ENCODE results near the gene ATP6V0D1. TPM values are rescaled to one million over a fixed set of nuclear protein-coding genes. Genes with fewer than 3 reads are reported as not detected.

Gene ATP6V0D1
- total RNA-seq, 1 donor, result 158 TPM

GRCh38 chr16:67483731-67484525 is 3.0 kb upstream of the ATP6V0D1 start:
- no peak overlapping the region for H2AFZ ChIP-seq (ENCODE audit: low read length)
- H3K4me3 ChIP-seq (ENCODE audit: insufficient read depth, low read length), result no peak overlapping the region
- peaks cover 34% of the 10 kb centered on the region for H3K79me2 ChIP-seq (ENCODE audit: insufficient read depth, low read length)
- peaks cover 14% of the 10 kb centered on the region for H3K4me1 ChIP-seq (ENCODE audit: insufficient read depth, low read length)
- no peaks in the 10 kb centered on the region for H3K36me3 ChIP-seq (ENCODE audit: insufficient read depth, low read length)
- no peak overlapping the region for H3K4me2 ChIP-seq (ENCODE audit: insufficient read depth, low read length)
- no peaks in the 10 kb centered on the region for H3K9me3 ChIP-seq (ENCODE audit: low read depth, low read length)
- TF ChIP-seq CTCF (IDR thresholded peaks at IDR 0.05; ENCODE audit: extremely low read depth, low read depth, low read length), result no peak
- no peak overlapping the region for H3K27ac ChIP-seq (ENCODE audit: low read depth, low read length)
- H3K27me3 ChIP-seq (ENCODE audit: insufficient read depth, low read length), result no peaks in the 10 kb centered on the region
- DNase-seq (ENCODE audit: insufficient read length, low spot score, missing footprints), result no peak
- peaks cover 10% of the 10 kb centered on the region for H4K20me1 ChIP-seq (ENCODE audit: insufficient read depth, low read length)

- no peaks in the 10 kb centered on the region for H3K27me3 ChIP-seq (ENCODE audit: insufficient read depth, low read length)
- no peaks in the 10 kb centered on the region for H3K36me3 ChIP-seq (ENCODE audit: insufficient read depth, low read length)
- DNase-seq (ENCODE audit: insufficient read length, low spot score, missing footprints), result no peak
- no peaks in the 10 kb centered on the region for H3K9me3 ChIP-seq (ENCODE audit: low read depth, low read length)
- no peak within 1 kb of the TSS for H2AFZ ChIP-seq (ENCODE audit: low read length)
- no peak for TF ChIP-seq CTCF (IDR thresholded peaks at IDR 0.05; ENCODE audit: extremely low read depth, low read depth, low read length)
- H4K20me1 ChIP-seq (ENCODE audit: insufficient read depth, low read length), result peaks cover 15% of the 10 kb centered on the region
- H3K79me2 ChIP-seq (ENCODE audit: insufficient read depth, low read length), result peaks cover 42% of the 10 kb centered on the region
- H3K4me2 ChIP-seq (ENCODE audit: insufficient read depth, low read length), result peak within 1 kb of the TSS; percentile 74
- peaks cover 16% of the 10 kb centered on the region for H3K4me1 ChIP-seq (ENCODE audit: insufficient read depth, low read length)
- H3K4me3 ChIP-seq (ENCODE audit: insufficient read depth, low read length), result no peak within 1 kb of the TSS
- H3K27ac ChIP-seq (ENCODE audit: low read depth, low read length), result no peak within 1 kb of the TSS
Measured at GRCh38 chr16:67483150-67483549, 2.2 kb upstream of the ATP6V0D1 start, which contains the start of gene AGRP. Gene AGRP, minus strand, starts transcription at chr16:67483547. Its CDS starts 149 bp downstream, at chr16:67483398.

- no peaks in the 10 kb centered on the region for H3K27me3 ChIP-seq (ENCODE audit: insufficient read depth, low read length)
- peak overlapping the region; percentile 99 for H3K4me3 ChIP-seq (ENCODE audit: insufficient read depth, low read length)
- H2AFZ ChIP-seq (ENCODE audit: low read length), result peak overlapping the region; percentile 8
- no peak for TF ChIP-seq CTCF (IDR thresholded peaks at IDR 0.05; ENCODE audit: extremely low read depth, low read depth, low read length)
- no peaks in the 10 kb centered on the region for H3K9me3 ChIP-seq (ENCODE audit: low read depth, low read length)
- H3K4me1 ChIP-seq (ENCODE audit: insufficient read depth, low read length), result peaks cover 16% of the 10 kb centered on the region
- peak; percentile 38 for DNase-seq (ENCODE audit: insufficient read length, low spot score, missing footprints)
- H3K79me2 ChIP-seq (ENCODE audit: insufficient read depth, low read length), result peaks cover 50% of the 10 kb centered on the region
- no peak overlapping the region for H3K27ac ChIP-seq (ENCODE audit: low read depth, low read length)
- peaks cover 5% of the 10 kb centered on the region for H3K36me3 ChIP-seq (ENCODE audit: insufficient read depth, low read length)
- peaks cover 22% of the 10 kb centered on the region for H4K20me1 ChIP-seq (ENCODE audit: insufficient read depth, low read length)
- peak overlapping the region; percentile 74 for H3K4me2 ChIP-seq (ENCODE audit: insufficient read depth, low read length)
Measured at GRCh38 chr16:67482233-67482924, 1.4 kb upstream of the ATP6V0D1 start.

Data from osteoblast (primary cell).